PC-3 (cell line): ENCODE data around the gene TINAGL1. TPM values are rescaled to one million over a fixed set of nuclear protein-coding genes. Genes with fewer than 3 reads are reported as not detected.
A peak's percentile ranks its signal among the peaks of the same experiment; 100 is the strongest.

Source experiments
- ATAC-seq: fragments of 200-7000 bp; cut with Tn5 transposase; 2 replicates; pipeline ENCODE4 v1.9.1; 2020; ENCODE audit warnings: mild to moderate bottlenecking, moderate library complexity
- BruUV-seq: library from RNA; stranded (reverse); fragments of 400-500 nt; replicated peaks from 2 replicates; lab custom pipeline; 2021; lab: Mats Ljungman, UMichigan
- CTCF ChIA-PET: fragments of 300-600 bp; sonication (Branson Sonifier 250); formaldehyde crosslinking; loops from one replicate; lab custom pipeline; 2022; ENCODE audit warnings: antibody characterized with exemption; lab: Charles Lee
- POLR2A ChIA-PET: fragments of 300-600 bp; sonication (Branson Sonifier 250); formaldehyde crosslinking; loops from one replicate; lab custom pipeline; 2022; ENCODE audit warnings: antibody characterized with exemption; ENCODE audit not compliant: unreplicated experiment; lab: Charles Lee
- DNase-seq: peaks from one replicate; pipeline ENCODE4 v3.0.0-alpha.2; 2015
- H2AFZ ChIP-seq: fragments of 300-600 bp; sonication (generic); 2 replicates; pipeline ENCODE4 v1.6.0; 2016; ENCODE audit warnings: antibody characterized with exemption, low read length
- H3F3A ChIP-seq: fragments of 300-600 bp; sonication (generic); one replicate; pipeline ENCODE4 v1.6.0; 2017; ENCODE audit warnings: antibody characterized with exemption, low read length, control low read depth, mild to moderate bottlenecking; ENCODE audit not compliant: unreplicated experiment
- H3K27ac ChIP-seq: fragments of 300-600 bp; sonication (generic); 2 replicates; pipeline ENCODE4 v1.5.1; 2016; ENCODE audit warnings: mild to moderate bottlenecking, low read length
- H3K27me3 ChIP-seq: fragments of 300-600 bp; sonication (generic); 2 replicates; pipeline ENCODE4 v1.6.1; 2016; ENCODE audit warnings: low read length, mixed read lengths
- H3K36me3 ChIP-seq: fragments of 300-600 bp; sonication (generic); 2 replicates; pipeline ENCODE4 v1.6.1; 2016; ENCODE audit warnings: low read depth, mixed run types, low read length, mixed read lengths
- H3K4me1 ChIP-seq: fragments of 300-600 bp; sonication (generic); 2 replicates; pipeline ENCODE4 v1.5.1; 2016; ENCODE audit warnings: low read length; ENCODE audit not compliant: insufficient read depth
- H3K4me2 ChIP-seq: fragments of 300-600 bp; sonication (generic); 2 replicates; pipeline ENCODE4 v1.6.0; 2016; ENCODE audit warnings: low read length
- H3K4me3 ChIP-seq: fragments of 300-600 bp; sonication (generic); 2 replicates; pipeline ENCODE4 v1.5.1; 2016; ENCODE audit warnings: mild to moderate bottlenecking, low read length, mixed read lengths
- H3K79me2 ChIP-seq: fragments of 300-600 bp; sonication (generic); 2 replicates; pipeline ENCODE4 v1.6.1; 2017; ENCODE audit warnings: low read length, mixed read lengths
- H3K9ac ChIP-seq: fragments of 300-600 bp; sonication (generic); 2 replicates; pipeline ENCODE4 v1.6.0; 2016; ENCODE audit warnings: mild to moderate bottlenecking, low read length
- H3K9me2 ChIP-seq: fragments of 300-600 bp; sonication (generic); replicated peaks from 2 replicates; pipeline ENCODE4 v1.6.1; 2016; ENCODE audit warnings: mixed run types, low read length, mixed read lengths
- H3K9me3 ChIP-seq: fragments of 300-600 bp; sonication (generic); 2 replicates; pipeline ENCODE4 v1.6.1; 2016; ENCODE audit warnings: low read length, mixed read lengths
- H4K20me1 ChIP-seq: fragments of 300-600 bp; sonication (generic); 2 replicates; pipeline ENCODE4 v1.6.1; 2016; ENCODE audit warnings: low read length, mixed read lengths
- EZH2 ChIP-seq: fragments of 300-600 bp; sonication (generic); IDR thresholded peaks from one replicate; pipeline ENCODE4 v1.6.1; 2017; ENCODE audit warnings: antibody characterized with exemption, mild to moderate bottlenecking, low read length; ENCODE audit not compliant: unreplicated experiment
- EZH2phosphoT487 ChIP-seq: fragments of 300-600 bp; sonication (generic); IDR thresholded peaks from 2 replicates; pipeline ENCODE4 v1.6.1; 2018; ENCODE audit warnings: mild to moderate bottlenecking, antibody characterized with exemption, low read length, borderline replicate concordance
- intact Hi-C: fragments of 100-400 bp; cut with micrococcal nuclease; formaldehyde crosslinking; loops from 2 replicates; pipeline ENCODE4 v1.9.0; 2023
- total RNA-seq: library from RNA; depleted of rRNA; stranded (reverse); fragments of >200 nt; gene quantifications from 2 replicates; pipeline ENCODE4 v1.2.3, GENCODE V29; 2014
- TF ChIP-seq, protein P1 (sequence below): fragments of 300-600 bp; sonication (generic); conservative IDR thresholded peaks from 2 replicates; pipeline ENCODE4 v1.5.1; 2017; ENCODE audit warnings: antibody characterized with exemption, low read depth, mild to moderate bottlenecking, low read length

Gene TINAGL1
- total RNA-seq, 1 experiment from 2014 or later: 176 TPM

DNA sequence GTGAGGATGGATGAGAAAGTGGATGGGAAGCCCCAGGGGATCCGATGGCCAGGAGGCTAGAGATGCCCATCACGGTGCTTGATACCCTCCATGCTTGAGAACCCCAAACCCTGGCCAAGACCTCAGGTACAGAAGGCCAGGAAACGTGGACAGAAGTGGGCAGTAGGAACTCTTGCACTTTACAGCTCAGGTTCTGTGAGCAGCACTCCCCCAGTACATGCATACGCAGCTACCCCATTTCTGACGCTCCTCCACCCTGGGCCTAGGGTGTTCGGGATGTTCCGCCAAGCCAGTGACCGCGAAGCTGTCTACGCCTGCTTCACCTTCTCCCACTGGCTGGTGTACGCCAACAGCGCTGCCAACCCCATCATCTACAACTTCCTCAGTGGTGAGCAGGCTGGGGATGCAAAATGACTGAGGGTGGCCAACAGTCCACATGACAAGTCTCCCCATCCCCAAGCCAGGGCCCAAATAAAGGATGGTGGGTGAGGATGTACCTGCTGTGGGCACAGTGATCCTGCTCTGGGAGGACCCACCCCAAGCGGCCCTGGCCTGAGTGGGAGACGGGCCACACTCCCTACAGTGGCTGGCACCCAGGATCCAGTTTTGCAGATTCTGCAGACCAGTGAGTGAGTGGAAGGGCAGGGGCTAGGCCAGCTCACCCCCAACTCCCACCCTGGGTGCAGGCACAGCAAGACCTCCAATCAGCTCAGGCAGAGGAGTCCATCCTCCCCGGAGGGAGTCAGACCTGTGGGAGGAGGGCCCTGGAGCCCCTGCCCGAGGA is 48.6 kb downstream of the TINAGL1 start:
- no peaks in the 10 kb centered on the region for H3K9me2 ChIP-seq
- no peak overlapping the region for H3K27ac ChIP-seq
- H3K4me2 ChIP-seq: no peak overlapping the region
- no peak overlapping the region for H3K9ac ChIP-seq
- H4K20me1 ChIP-seq: no peaks in the 10 kb centered on the region
- H3K4me3 ChIP-seq: no peak overlapping the region
- DNase-seq (no peak), ATAC-seq (no peak)
- TF ChIP-seq, protein P1, sequence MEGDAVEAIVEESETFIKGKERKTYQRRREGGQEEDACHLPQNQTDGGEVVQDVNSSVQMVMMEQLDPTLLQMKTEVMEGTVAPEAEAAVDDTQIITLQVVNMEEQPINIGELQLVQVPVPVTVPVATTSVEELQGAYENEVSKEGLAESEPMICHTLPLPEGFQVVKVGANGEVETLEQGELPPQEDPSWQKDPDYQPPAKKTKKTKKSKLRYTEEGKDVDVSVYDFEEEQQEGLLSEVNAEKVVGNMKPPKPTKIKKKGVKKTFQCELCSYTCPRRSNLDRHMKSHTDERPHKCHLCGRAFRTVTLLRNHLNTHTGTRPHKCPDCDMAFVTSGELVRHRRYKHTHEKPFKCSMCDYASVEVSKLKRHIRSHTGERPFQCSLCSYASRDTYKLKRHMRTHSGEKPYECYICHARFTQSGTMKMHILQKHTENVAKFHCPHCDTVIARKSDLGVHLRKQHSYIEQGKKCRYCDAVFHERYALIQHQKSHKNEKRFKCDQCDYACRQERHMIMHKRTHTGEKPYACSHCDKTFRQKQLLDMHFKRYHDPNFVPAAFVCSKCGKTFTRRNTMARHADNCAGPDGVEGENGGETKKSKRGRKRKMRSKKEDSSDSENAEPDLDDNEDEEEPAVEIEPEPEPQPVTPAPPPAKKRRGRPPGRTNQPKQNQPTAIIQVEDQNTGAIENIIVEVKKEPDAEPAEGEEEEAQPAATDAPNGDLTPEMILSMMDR: no peak
- TF ChIP-seq EZH2: no peak
- no peak for TF ChIP-seq EZH2phosphoT487
- no peak overlapping the region for H2AFZ ChIP-seq
- H3K4me1 ChIP-seq: no peaks in the 10 kb centered on the region
- no peaks in the 10 kb centered on the region; the same call in 1 of the 2 replicates for H3K36me3 ChIP-seq
- H3K27me3 ChIP-seq: no peaks in the 10 kb centered on the region
- POLR2A ChIA-PET: no interaction called here
- H3K9me3 ChIP-seq: no peaks in the 10 kb centered on the region
- no TSS peak for BruUV-seq
- no peaks in the 10 kb centered on the region for H3K79me2 ChIP-seq
- CTCF ChIA-PET: no interaction called here
- H3F3A ChIP-seq: no peaks in the 10 kb centered on the region
- intact Hi-C loops: no loop called here

DNA sequence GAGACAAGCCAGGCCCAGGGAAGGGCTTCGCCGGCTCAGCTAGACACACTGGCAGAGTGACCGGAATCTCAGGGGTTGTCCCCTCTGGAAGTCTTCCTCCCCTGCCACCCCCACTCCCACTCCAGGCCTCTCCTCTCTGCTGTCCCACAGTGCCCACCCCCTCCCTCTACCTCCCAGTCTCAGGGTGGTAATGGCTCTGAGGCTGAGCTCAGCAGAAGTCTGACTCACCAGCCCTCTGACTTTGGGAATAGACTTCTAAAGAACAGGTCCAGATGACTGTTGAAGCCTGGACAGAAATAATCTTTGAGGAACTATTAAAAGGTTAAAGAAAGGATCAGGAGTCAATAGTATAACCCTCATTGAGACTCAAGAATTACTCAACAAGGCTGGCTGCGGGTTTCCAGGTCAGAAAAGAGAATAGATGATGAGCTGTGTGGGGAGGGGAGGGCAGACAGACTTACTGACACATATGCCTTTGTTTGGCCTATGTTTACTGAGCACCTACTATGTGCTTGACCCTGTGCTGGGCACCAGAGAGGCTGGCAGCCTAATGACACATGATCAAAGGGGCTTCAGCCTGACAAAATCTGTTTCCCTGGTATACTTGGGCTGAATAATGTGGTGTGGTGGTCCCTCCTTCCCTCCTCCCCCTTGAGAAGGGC is 49.4 kb downstream of the TINAGL1 start:
- POLR2A ChIA-PET: no interaction called here
- H3K27ac ChIP-seq: no peak overlapping the region

More for the DNA sequence above, 49.4 kb downstream of the TINAGL1 start:
- Histone ChIP-seq H3K4me2 (no peak overlapping the region), H3K9me3 (no peaks in the 10 kb centered on the region), H2AFZ (no peak overlapping the region), H4K20me1 (no peaks in the 10 kb centered on the region), H3K9me2 (no peaks in the 10 kb centered on the region), H3K9ac (no peak overlapping the region), H3K4me1 (no peaks in the 10 kb centered on the region), H3K36me3 (peaks cover 6% of the 10 kb centered on the region; the same call in 1 of the 2 replicates), H3F3A (no peaks in the 10 kb centered on the region), H3K27me3 (no peaks in the 10 kb centered on the region), H3K79me2 (no peaks in the 10 kb centered on the region), H3K4me3 (no peak overlapping the region)
- CTCF ChIA-PET: no interaction called here
- TF ChIP-seq EZH2: no peak
- TF ChIP-seq, protein P1: no peak
- no peak for TF ChIP-seq EZH2phosphoT487
- BruUV-seq: no TSS peak
- DNase-seq (no peak), ATAC-seq (peak; percentile 61)
- intact Hi-C loops: no loop called here
